NCI-H446 (cell line): ENCODE results near the gene INPP5B.
"Not testable (repeated sequence)": the region's sequence is repeated elsewhere in the genome, so short reads cannot be mapped to it uniquely, and the experiment has no call there.

Source experiments
- DNase-seq, 2 experiments: peaks; one replicate each; lab custom pipeline; 2025; lab: John Stamatoyannopoulos, UW

The INPP5B gene

GRCh38 chr1:37946703-37947360 is at the start of gene INPP5B:
TSS of gene INPP5B (minus strand) at chr1:37947053. CDS start at chr1:37946308, 745 bp downstream.
- DNase-seq: no peak

GRCh38 chr1:37995751-37996345 is 49.0 kb upstream of the INPP5B start:
- no peak for DNase-seq

GRCh38 chr1:37994886-37995566 is 48.2 kb upstream of the INPP5B start:
- no peak for DNase-seq

- no peak for DNase-seq
Measured at GRCh38 chr1:37989361-37989930, 42.6 kb upstream of the INPP5B start.

GRCh38 chr1:37987679-37988078 is 40.8 kb upstream of the INPP5B start:
- no peak for DNase-seq

GRCh38 chr1:37983546-37983945 is 36.7 kb upstream of the INPP5B start:
- DNase-seq: no peak

- no peak for DNase-seq
Measured at GRCh38 chr1:37978541-37978940, 31.7 kb upstream of the INPP5B start.

- peak; percentile 38 to 61 for DNase-seq
Measured at GRCh38 chr1:37975083-37975482, 28.2 kb upstream of the INPP5B start.

GRCh38 chr1:37974567-37974966 is 27.7 kb upstream of the INPP5B start:
- DNase-seq: no peak

GRCh38 chr1:37973684-37974083 is 26.8 kb upstream of the INPP5B start:
- DNase-seq: not testable (repeated sequence)

GRCh38 chr1:37965301-37965700 is 18.4 kb upstream of the INPP5B start:
- no peak for DNase-seq

GRCh38 chr1:37964106-37964505 is 17.3 kb upstream of the INPP5B start:
- DNase-seq: not testable (repeated sequence)

- no peak for DNase-seq
Measured at GRCh38 chr1:37958690-37959089, 11.8 kb upstream of the INPP5B start.

- DNase-seq: no peak
Measured at GRCh38 chr1:37955685-37956084, 8.8 kb upstream of the INPP5B start.

GRCh38 chr1:37954316-37954971 is 7.6 kb upstream of the INPP5B start:
- DNase-seq: no peak

- no peak for DNase-seq
Measured at GRCh38 chr1:37952738-37953137, 5.9 kb upstream of the INPP5B start.

GRCh38 chr1:37951783-37952624 is 5.2 kb upstream of the INPP5B start:
- DNase-seq: no peak

- no peak for DNase-seq
Measured at GRCh38 chr1:37951041-37951782, 4.4 kb upstream of the INPP5B start.

- DNase-seq: no peak
Measured at GRCh38 chr1:37949524-37950152, 2.8 kb upstream of the INPP5B start.

- DNase-seq: no peak
Measured at GRCh38 chr1:37948841-37949240, 2.0 kb upstream of the INPP5B start.
